ENCODE data around the gene TAF6.

TAF6 gene

GRCh38 chr7:100085515-100085914 is 33.6 kb downstream of the TAF6 start:
- in situ Hi-C loops (cut with HindIII; ENCODE audit: low sequenced_read_pairs): no loop called here
- TF ChIP-seq CTCF (IDR thresholded peaks at IDR 0.05; ENCODE audit: low read depth, low read length, missing control alignments): no peak
- no peak for DNase-seq (ENCODE audit: low read depth)
- H3K4me3 ChIP-seq (ENCODE audit: low read depth, low read length): no peak overlapping the region

GRCh38 chr7:100082978-100083377 is 36.2 kb downstream of the TAF6 start:
- in situ Hi-C loops (cut with HindIII; ENCODE audit: low sequenced_read_pairs): no loop called here

GRCh38 chr7:100081535-100082102 is 37.5 kb downstream of the TAF6 start, which contains the start of gene ZNF3:
Gene ZNF3, minus strand, starts transcription at chr7:100081723. Its CDS starts 4,366 bp downstream, at chr7:100077357.
- H3K4me3 ChIP-seq (ENCODE audit: low read depth, low read length): peak within 1 kb of the TSS; percentile 78
- TF ChIP-seq CTCF (IDR thresholded peaks at IDR 0.05; ENCODE audit: low read depth, low read length, missing control alignments): peak; percentile 80
- peak; percentile 99 for DNase-seq (ENCODE audit: low read depth)
- in situ Hi-C loops (cut with HindIII; ENCODE audit: low sequenced_read_pairs): no loop called here

More at GRCh38 chr7:100082978-100083377, 36.2 kb downstream of the TAF6 start:
- DNase-seq (ENCODE audit: low read depth): no peak
- no peak for TF ChIP-seq CTCF (IDR thresholded peaks at IDR 0.05; ENCODE audit: low read depth, low read length, missing control alignments)
- no peak overlapping the region for H3K4me3 ChIP-seq (ENCODE audit: low read depth, low read length)

- TF ChIP-seq CTCF (IDR thresholded peaks at IDR 0.05; ENCODE audit: low read depth, low read length, missing control alignments): no peak
- peak overlapping the region; percentile 78 for H3K4me3 ChIP-seq (ENCODE audit: low read depth, low read length)
- in situ Hi-C loops (cut with HindIII; ENCODE audit: low sequenced_read_pairs): no loop called here
- DNase-seq (ENCODE audit: low read depth): no peak
Observed at GRCh38 chr7:100080907-100081534, 38.1 kb downstream of the TAF6 start.

- TF ChIP-seq CTCF (IDR thresholded peaks at IDR 0.05; ENCODE audit: low read depth, low read length, missing control alignments): no peak
- in situ Hi-C loops (cut with HindIII; ENCODE audit: low sequenced_read_pairs): no loop called here
- no peak overlapping the region for H3K4me3 ChIP-seq (ENCODE audit: low read depth, low read length)
- no peak for DNase-seq (ENCODE audit: low read depth)
Observed at GRCh38 chr7:100079024-100079560, 40.1 kb downstream of the TAF6 start.

- no peak overlapping the region for H3K4me3 ChIP-seq (ENCODE audit: low read depth, low read length)
- DNase-seq (ENCODE audit: low read depth): no peak
- TF ChIP-seq CTCF (IDR thresholded peaks at IDR 0.05; ENCODE audit: low read depth, low read length, missing control alignments): no peak
- in situ Hi-C loops (cut with HindIII; ENCODE audit: low sequenced_read_pairs): no loop called here
Observed at GRCh38 chr7:100077205-100077604, 42.0 kb downstream of the TAF6 start.

Data from astrocyte of the cerebellum (primary cell).